PC-9 (cell line): ENCODE measurements around the gene ZBED4. TPM values are rescaled to one million over a fixed set of nuclear protein-coding genes. Genes with fewer than 3 reads are reported as not detected.
A peak's percentile ranks its signal among the peaks of the same experiment; 100 is the strongest.

Experiments
- BruUV-seq: library from RNA; stranded (reverse); fragments of 400-500 nt; replicated peaks from 2 replicates; lab custom pipeline; 2021; lab: Mats Ljungman, UMichigan
- CTCF ChIA-PET: fragments of 300-600 bp; sonication (Branson Sonifier 250); formaldehyde crosslinking; loops from one replicate; lab custom pipeline; 2022; ENCODE audit warnings: antibody characterized with exemption; lab: Charles Lee
- POLR2A ChIA-PET: fragments of 300-600 bp; sonication (Branson Sonifier 250); formaldehyde crosslinking; loops from one replicate; lab custom pipeline; 2022; ENCODE audit warnings: antibody characterized with exemption; ENCODE audit not compliant: unreplicated experiment; lab: Charles Lee
- DNase-seq, 2 experiments: peaks; one replicate each; pipeline versions ENCODE4 v3.0.0 to v3.0.0-alpha.2; 2015 to 2022; ENCODE audit warnings: mixed read lengths in 1 of 2
- H2AFZ ChIP-seq: fragments of 200-600 bp; sonication (generic); 2 replicates; pipeline ENCODE4 v1.8.1; 2017; ENCODE audit warnings: antibody characterized with exemption
- H3F3A ChIP-seq: fragments of 200-600 bp; sonication (generic); 2 replicates; pipeline ENCODE4 v1.8.1; 2017; ENCODE audit warnings: antibody characterized with exemption, mild to moderate bottlenecking, low read depth; ENCODE audit not compliant: insufficient read depth
- H3K27ac ChIP-seq: fragments of 200-600 bp; sonication (generic); 2 replicates; pipeline ENCODE4 v1.6.1; 2016; ENCODE audit warnings: mixed run types
- H3K27me3 ChIP-seq: fragments of 200-600 bp; sonication (generic); 2 replicates; pipeline ENCODE4 v1.6.1; 2016; ENCODE audit warnings: low read depth, mixed run types; ENCODE audit not compliant: insufficient read depth
- H3K36me3 ChIP-seq: fragments of 200-600 bp; sonication (generic); 2 replicates; pipeline ENCODE4 v1.6.1; 2016; ENCODE audit warnings: low read depth, mixed run types
- H3K4me1 ChIP-seq: fragments of 200-600 bp; sonication (generic); replicated peaks from 2 replicates; pipeline ENCODE4 v1.6.1; 2016; ENCODE audit warnings: mixed run types; ENCODE audit not compliant: insufficient read depth
- H3K4me2 ChIP-seq: fragments of 200-600 bp; sonication (generic); 2 replicates; pipeline ENCODE4 v1.6.1; 2017; ENCODE audit warnings: mixed run types
- H3K4me3 ChIP-seq: fragments of 200-600 bp; sonication (generic); 2 replicates; pipeline ENCODE4 v1.6.1; 2016; ENCODE audit warnings: mixed run types
- H3K79me2 ChIP-seq: fragments of 200-600 bp; sonication (generic); 2 replicates; pipeline ENCODE4 v1.6.1; 2017; ENCODE audit warnings: low read depth, mixed run types
- H3K9me2 ChIP-seq: fragments of 200-600 bp; sonication (generic); 2 replicates; pipeline ENCODE4 v1.8.1; 2017; ENCODE audit warnings: mild to moderate bottlenecking; ENCODE audit not compliant: insufficient read depth
- H3K9me3 ChIP-seq: fragments of 200-600 bp; sonication (generic); 2 replicates; pipeline ENCODE4 v1.8.1; 2016; ENCODE audit warnings: low read depth; ENCODE audit not compliant: insufficient read depth
- H4K20me1 ChIP-seq: fragments of 200-600 bp; sonication (generic); 2 replicates; pipeline ENCODE4 v1.8.1; 2017; ENCODE audit not compliant: insufficient read depth
- EZH2 ChIP-seq: fragments of 200-600 bp; sonication (generic); IDR thresholded peaks from 2 replicates; pipeline ENCODE4 v1.8.0; 2017; ENCODE audit warnings: antibody characterized with exemption, low read depth
- intact Hi-C: fragments of 100-400 bp; cut with micrococcal nuclease; formaldehyde crosslinking; loops from one replicate; pipeline ENCODE4 v1.10.0; 2022; ENCODE audit not compliant: unreplicated experiment
- total RNA-seq: library from RNA; stranded (reverse); gene quantifications from 2 replicates; pipeline ENCODE4 v1.2.3, GENCODE V29; 2021
- TF ChIP-seq, protein P1 (sequence below): fragments of 200-600 bp; sonication (generic); conservative IDR thresholded peaks from 2 replicates; pipeline ENCODE4 v1.6.1; 2017; ENCODE audit warnings: mixed run types, antibody characterized with exemption, mild to moderate bottlenecking, moderate library complexity

The ZBED4 gene
- total RNA-seq, 1 experiment from 2014 or later: 21.4 TPM

GRCh38 chr22:49928555-49929210 lies 75.0 kb downstream of the ZBED4 start:
- Histone ChIP-seq H3K27ac (no peak overlapping the region), H3K4me3 (no peak overlapping the region), H2AFZ (no peak overlapping the region), H3K4me1 (peaks cover 8% of the 10 kb centered on the region; the same call in 1 of the 2 replicates), H3K9me2 (no peaks in the 10 kb centered on the region), H3K36me3 (no peaks in the 10 kb centered on the region), H4K20me1 (no peaks in the 10 kb centered on the region; the same call in 1 of the 2 replicates), H3K79me2 (no peaks in the 10 kb centered on the region), H3F3A (peaks cover 48% of the 10 kb centered on the region), H3K27me3 (no peaks in the 10 kb centered on the region; the same call in 1 of the 2 replicates), H3K4me2 (no peak overlapping the region), H3K9me3 (no peaks in the 10 kb centered on the region)
- POLR2A ChIA-PET: no interaction called here
- BruUV-seq: no TSS peak
- no peak for DNase-seq
- intact Hi-C loops: loop anchor here (5.0 kb wide), 1 partner anchor 274 kb away; the partner anchor contains the start of gene SELENOO
- TF ChIP-seq EZH2: no peak
- TF ChIP-seq, protein P1, sequence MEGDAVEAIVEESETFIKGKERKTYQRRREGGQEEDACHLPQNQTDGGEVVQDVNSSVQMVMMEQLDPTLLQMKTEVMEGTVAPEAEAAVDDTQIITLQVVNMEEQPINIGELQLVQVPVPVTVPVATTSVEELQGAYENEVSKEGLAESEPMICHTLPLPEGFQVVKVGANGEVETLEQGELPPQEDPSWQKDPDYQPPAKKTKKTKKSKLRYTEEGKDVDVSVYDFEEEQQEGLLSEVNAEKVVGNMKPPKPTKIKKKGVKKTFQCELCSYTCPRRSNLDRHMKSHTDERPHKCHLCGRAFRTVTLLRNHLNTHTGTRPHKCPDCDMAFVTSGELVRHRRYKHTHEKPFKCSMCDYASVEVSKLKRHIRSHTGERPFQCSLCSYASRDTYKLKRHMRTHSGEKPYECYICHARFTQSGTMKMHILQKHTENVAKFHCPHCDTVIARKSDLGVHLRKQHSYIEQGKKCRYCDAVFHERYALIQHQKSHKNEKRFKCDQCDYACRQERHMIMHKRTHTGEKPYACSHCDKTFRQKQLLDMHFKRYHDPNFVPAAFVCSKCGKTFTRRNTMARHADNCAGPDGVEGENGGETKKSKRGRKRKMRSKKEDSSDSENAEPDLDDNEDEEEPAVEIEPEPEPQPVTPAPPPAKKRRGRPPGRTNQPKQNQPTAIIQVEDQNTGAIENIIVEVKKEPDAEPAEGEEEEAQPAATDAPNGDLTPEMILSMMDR: no peak
- CTCF ChIA-PET: no interaction called here

DNA sequence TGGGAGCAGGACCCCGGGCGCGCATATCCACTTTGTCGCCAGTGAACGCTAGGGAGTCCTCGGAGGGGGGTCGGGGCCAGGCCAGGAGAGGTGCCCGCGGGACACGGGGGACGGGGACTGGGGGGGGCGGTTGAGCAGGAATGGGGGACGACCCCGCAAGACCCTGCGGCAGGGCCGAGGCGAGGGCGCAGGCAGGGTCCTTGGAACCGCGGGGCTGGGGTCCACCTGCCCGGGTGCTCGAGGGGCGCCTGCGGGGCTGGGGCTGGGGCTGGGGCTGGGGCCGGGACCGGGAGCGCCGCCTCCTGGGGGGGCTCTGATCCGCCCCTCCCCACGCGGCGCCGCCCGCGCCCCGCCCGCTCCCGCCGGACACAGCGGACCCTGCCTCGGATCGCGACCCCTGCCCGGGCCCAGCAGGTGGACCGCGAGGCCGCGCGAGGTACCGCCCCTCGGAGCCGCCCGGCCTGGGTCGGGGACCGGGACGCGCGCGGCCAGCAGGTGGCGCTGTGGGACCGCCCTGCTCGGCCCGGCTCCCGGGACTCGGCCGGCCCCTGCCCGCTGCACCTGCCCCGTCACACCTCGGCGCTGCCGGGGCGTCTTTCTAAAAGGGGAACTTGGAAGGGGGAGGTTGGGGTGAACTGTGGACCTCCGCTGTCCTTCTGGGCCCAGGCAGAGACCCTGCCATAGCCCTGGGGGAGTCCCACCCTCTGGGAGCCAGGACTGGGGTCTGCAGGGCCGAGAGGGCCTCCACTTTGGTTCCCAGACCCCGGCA lies 75.8 kb downstream of the ZBED4 start:
- no peak overlapping the region for H3K27ac ChIP-seq
- POLR2A ChIA-PET: no interaction called here
- intact Hi-C loops: loop anchor here (5.0 kb wide), 1 partner anchor 273 kb away; the partner anchor contains the start of gene SELENOO

More for the DNA sequence above, 75.8 kb downstream of the ZBED4 start:
- Histone ChIP-seq H3K9me3 (no peaks in the 10 kb centered on the region), H3K79me2 (no peaks in the 10 kb centered on the region), H3K9me2 (no peaks in the 10 kb centered on the region), H3K27me3 (no peaks in the 10 kb centered on the region; the same call in 1 of the 2 replicates), H3F3A (peaks cover 53% of the 10 kb centered on the region), H2AFZ (no peak overlapping the region), H3K36me3 (no peaks in the 10 kb centered on the region), H3K4me1 (peaks cover 13% of the 10 kb centered on the region), H3K4me2 (peak overlapping the region; percentile 53), H4K20me1 (no peaks in the 10 kb centered on the region; the same call in 1 of the 2 replicates), H3K4me3 (no peak overlapping the region)
- peak in 1 of 2 experiments; percentile 74 for DNase-seq
- CTCF ChIA-PET: no interaction called here
- BruUV-seq: no TSS peak
- TF ChIP-seq, protein P1: peak; percentile 70
- no peak for TF ChIP-seq EZH2
